GM12872 (cell line): ENCODE results near the gene ADAMTS19.

Source experiments
- CTCF ChIP-seq: IDR thresholded peaks from 3 replicates; pipeline ENCODE4 v1.5.1; 2011; ENCODE audit warnings: low read depth, mild to moderate bottlenecking, low read length, moderate library complexity; ENCODE audit not compliant: insufficient read depth

Gene ADAMTS19, protein sequence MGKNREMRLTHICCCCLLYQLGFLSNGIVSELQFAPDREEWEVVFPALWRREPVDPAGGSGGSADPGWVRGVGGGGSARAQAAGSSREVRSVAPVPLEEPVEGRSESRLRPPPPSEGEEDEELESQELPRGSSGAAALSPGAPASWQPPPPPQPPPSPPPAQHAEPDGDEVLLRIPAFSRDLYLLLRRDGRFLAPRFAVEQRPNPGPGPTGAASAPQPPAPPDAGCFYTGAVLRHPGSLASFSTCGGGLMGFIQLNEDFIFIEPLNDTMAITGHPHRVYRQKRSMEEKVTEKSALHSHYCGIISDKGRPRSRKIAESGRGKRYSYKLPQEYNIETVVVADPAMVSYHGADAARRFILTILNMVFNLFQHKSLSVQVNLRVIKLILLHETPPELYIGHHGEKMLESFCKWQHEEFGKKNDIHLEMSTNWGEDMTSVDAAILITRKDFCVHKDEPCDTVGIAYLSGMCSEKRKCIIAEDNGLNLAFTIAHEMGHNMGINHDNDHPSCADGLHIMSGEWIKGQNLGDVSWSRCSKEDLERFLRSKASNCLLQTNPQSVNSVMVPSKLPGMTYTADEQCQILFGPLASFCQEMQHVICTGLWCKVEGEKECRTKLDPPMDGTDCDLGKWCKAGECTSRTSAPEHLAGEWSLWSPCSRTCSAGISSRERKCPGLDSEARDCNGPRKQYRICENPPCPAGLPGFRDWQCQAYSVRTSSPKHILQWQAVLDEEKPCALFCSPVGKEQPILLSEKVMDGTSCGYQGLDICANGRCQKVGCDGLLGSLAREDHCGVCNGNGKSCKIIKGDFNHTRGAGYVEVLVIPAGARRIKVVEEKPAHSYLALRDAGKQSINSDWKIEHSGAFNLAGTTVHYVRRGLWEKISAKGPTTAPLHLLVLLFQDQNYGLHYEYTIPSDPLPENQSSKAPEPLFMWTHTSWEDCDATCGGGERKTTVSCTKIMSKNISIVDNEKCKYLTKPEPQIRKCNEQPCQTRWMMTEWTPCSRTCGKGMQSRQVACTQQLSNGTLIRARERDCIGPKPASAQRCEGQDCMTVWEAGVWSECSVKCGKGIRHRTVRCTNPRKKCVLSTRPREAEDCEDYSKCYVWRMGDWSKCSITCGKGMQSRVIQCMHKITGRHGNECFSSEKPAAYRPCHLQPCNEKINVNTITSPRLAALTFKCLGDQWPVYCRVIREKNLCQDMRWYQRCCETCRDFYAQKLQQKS

DNA sequence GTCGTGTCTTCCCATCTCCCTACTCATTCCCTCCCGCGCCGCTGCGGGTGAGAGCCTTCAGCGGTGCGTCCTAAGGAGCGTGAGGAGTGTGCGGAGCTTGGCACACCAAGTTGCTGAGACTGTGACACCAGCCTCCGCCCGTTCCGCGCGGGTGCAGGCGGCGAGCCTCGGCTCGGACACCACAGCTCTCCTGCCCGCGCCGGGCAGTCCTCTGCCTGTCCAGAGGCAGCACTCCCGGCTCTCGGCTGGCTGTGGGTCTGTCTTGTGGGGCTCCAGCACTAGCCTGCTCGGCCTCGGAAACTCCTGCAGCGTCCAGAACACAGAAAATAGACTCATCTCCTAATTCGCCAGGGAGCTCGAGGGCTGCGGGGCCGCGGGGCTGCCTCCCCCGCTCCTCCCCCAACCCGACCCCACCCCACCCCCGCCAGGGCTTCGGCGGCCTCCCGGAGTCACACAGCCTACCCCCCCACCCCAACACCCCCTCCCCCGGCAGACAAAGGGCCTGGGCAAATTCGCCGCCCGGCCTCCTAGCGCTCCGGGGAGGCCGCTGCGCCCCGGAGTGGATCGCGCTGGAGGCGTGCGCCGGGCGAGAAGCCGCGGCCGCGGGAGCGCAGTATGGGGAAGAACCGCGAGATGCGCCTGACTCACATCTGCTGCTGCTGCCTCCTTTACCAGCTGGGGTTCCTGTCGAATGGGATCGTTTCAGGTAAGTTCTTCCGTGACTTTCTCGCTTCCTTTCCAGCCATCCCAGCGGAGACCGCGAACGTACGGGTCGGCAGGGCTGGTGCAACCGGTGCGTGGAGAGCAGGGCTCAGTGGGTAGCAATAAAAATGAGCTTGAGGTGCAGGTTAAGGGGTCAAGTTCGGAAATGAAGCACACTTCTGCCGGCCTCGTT lies at the start of gene ADAMTS19:
Gene ADAMTS19, plus strand, starts transcription at position 522 of the 895 bp plus-strand sequence. Its CDS starts 94 bp downstream, at position 616.
- TF ChIP-seq CTCF: no peak

DNA sequence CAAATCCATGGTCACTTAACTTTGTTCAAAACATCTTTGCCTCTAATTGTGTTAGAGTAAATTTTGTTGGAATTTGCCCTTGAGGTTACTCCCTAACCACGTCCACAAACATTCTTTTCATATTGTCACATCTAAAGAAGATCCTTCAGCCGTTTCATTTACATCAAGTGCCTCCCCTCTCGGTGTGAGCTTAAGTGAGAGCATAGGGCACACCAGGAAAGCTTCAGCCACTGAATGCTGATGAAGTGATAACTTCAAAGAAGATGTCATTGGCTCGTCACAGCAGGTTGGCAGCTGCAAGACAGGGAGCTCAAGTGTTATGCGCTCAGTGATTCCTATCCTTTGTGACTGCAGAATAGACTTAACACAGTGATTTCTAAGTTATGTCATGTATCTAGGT lies 49.6 kb upstream of the ADAMTS19 start:
- TF ChIP-seq CTCF: no peak

DNA sequence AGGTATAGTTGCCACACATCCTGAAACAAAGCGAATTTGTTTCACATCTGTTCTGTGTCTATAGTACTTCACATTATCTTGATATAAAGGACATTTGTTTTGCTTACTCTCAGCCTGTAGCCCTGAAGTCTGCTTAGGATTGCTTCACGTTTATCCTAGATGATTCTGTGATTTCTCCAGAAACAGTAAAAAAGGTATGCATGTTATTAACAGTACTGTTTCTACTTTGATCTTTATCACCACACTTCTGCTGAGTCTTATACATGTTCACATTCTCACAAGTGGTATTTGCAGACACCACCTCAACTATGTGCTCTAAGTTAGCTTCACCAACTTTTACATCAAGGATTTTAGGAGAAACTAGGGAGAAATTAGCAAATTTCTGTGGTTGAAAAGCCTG lies 47.4 kb upstream of the ADAMTS19 start:
- no peak for TF ChIP-seq CTCF

DNA sequence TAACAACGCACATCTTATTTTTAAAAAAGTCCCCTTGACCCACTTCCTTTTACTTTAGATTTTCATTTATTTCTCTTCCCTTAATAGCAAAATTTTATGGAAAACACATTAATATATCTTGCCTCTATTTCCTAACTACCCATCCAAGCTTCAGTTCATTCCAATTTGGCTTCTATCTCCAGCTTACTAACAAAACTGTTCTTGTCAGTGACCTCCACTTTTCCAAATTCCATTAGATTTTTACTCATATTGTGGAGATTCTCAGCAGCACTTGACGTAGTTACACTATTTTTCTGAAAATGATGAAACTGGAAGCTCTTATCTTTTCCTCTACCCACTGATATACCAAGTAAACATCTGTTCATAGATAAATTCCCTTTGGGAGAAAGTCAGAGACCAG lies 46.5 kb upstream of the ADAMTS19 start:
- no peak for TF ChIP-seq CTCF

DNA sequence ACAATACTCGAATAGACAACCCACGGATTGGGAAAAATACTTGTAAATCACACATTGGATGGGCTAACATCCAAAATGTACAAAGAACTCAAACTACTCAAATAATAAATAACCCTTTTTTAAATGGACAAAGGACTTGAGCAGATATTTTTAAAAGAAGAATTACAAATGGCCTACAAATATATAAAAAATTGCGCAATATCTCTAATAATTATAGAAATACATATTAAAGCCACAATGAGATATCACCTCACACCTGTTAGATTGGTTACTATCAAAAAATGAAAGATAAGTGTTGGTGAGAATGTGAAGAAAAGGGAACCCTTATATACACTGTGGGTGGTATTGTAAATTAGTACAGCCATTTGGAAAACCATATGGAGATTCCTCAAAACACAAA lies 40.8 kb upstream of the ADAMTS19 start:
- TF ChIP-seq CTCF: no peak

DNA sequence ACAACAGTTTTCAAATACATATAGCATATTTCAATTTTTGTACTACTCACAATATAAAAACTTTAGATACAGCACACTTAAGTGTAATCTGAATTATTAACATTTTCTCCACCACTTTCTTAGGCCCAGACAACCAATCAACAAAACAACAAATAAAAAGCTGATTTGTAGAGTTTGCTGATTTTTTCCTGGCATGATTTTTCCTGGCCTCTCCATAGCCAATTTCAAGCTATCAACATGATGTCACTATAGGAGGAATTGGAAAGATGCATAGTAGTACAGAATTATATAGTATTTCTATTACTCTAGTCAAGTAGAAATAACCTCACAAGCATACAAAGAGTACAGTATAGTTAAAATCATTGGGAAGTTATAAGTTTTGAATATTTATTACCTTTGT lies 35.1 kb upstream of the ADAMTS19 start:
- no peak for TF ChIP-seq CTCF
